A673 (cell line): ENCODE results near the gene VPS4A. TPM values are rescaled to one million over a fixed set of nuclear protein-coding genes. Genes with fewer than 3 reads are reported as not detected.

ENCODE experiments used
- BruUV-seq: library from RNA; stranded (reverse); fragments of 400-500 nt; replicated peaks from 2 replicates; lab custom pipeline; 2021; lab: Mats Ljungman, UMichigan
- CTCF ChIA-PET: fragments of 300-600 bp; sonication (Branson Sonifier 250); formaldehyde crosslinking; loops from one replicate; lab custom pipeline; 2022; ENCODE audit warnings: antibody characterized with exemption; lab: Charles Lee
- POLR2A ChIA-PET: fragments of 300-600 bp; sonication (Branson Sonifier 250); formaldehyde crosslinking; loops from one replicate; lab custom pipeline; 2022; ENCODE audit warnings: antibody characterized with exemption; ENCODE audit not compliant: low non-redundant PET; lab: Charles Lee
- DNase-seq: peaks from one replicate; pipeline ENCODE4 v3.0.0-alpha.2; 2015; ENCODE audit warnings: low spot score
- H3K27ac ChIP-seq: fragments of 200-600 bp; sonication (generic); 2 replicates; pipeline ENCODE4 v1.5.1; 2016; ENCODE audit warnings: mixed run types, low read depth, mild to moderate bottlenecking, mixed read lengths, antibody characterized with exemption, low read length; ENCODE audit not compliant: poor library complexity, severe bottlenecking
- H3K27me3 ChIP-seq: fragments of 200-600 bp; sonication (generic); replicated peaks from 2 replicates; pipeline ENCODE4 v1.6.1; 2017; ENCODE audit warnings: mixed run types, low read depth, mild to moderate bottlenecking, mixed read lengths, antibody characterized with exemption, low read length; ENCODE audit not compliant: insufficient read depth, poor library complexity
- H3K36me3 ChIP-seq: fragments of 200-600 bp; sonication (generic); 2 replicates; pipeline ENCODE4 v1.6.1; 2016; ENCODE audit warnings: mixed run types, mild to moderate bottlenecking, mixed read lengths, antibody characterized with exemption, low read length; ENCODE audit not compliant: insufficient read depth, poor library complexity, severe bottlenecking
- H3K4me1 ChIP-seq: fragments of 200-600 bp; sonication (generic); 2 replicates; pipeline ENCODE4 v1.6.1; 2017; ENCODE audit warnings: mixed run types, mild to moderate bottlenecking, mixed read lengths, antibody characterized with exemption, low read length; ENCODE audit not compliant: insufficient read depth, poor library complexity, severe bottlenecking
- H3K4me3 ChIP-seq: fragments of 200-600 bp; sonication (generic); 2 replicates; pipeline ENCODE4 v1.5.1; 2016; ENCODE audit warnings: low read depth, mixed run types, mild to moderate bottlenecking, mixed read lengths, low read length; ENCODE audit not compliant: poor library complexity, severe bottlenecking
- H3K9me3 ChIP-seq: fragments of 200-600 bp; sonication (generic); 2 replicates; pipeline ENCODE4 v1.6.1; 2016; ENCODE audit warnings: mixed run types, low read depth, mild to moderate bottlenecking, mixed read lengths, antibody characterized with exemption, low read length; ENCODE audit not compliant: poor library complexity, severe bottlenecking
- EZH2 ChIP-seq: fragments of 200-600 bp; sonication (generic); IDR thresholded peaks from 2 replicates; pipeline ENCODE4 v1.6.1; 2017; ENCODE audit warnings: borderline replicate concordance, low read depth, mild to moderate bottlenecking, mixed read lengths, antibody characterized with exemption, low read length; ENCODE audit not compliant: poor library complexity, severe bottlenecking
- intact Hi-C: fragments of 100-400 bp; cut with micrococcal nuclease; formaldehyde crosslinking; loops from one replicate; pipeline ENCODE4 v1.10.0; 2022; ENCODE audit not compliant: unreplicated experiment
- total RNA-seq: library from RNA; stranded (reverse); gene quantifications from 2 replicates; pipeline ENCODE4 v1.2.3, GENCODE V29; 2021
- TF ChIP-seq, protein P1 (sequence below): fragments of 300-800, 200-600 bp; sonication (generic); conservative IDR thresholded peaks from 2 replicates; pipeline ENCODE4 v1.5.1; 2017; ENCODE audit warnings: low read depth, mild to moderate bottlenecking, antibody characterized with exemption, low read length, moderate library complexity, mixed read lengths

Gene VPS4A
- total RNA-seq, 1 experiment from 2014 or later = 50.4 TPM

DNA sequence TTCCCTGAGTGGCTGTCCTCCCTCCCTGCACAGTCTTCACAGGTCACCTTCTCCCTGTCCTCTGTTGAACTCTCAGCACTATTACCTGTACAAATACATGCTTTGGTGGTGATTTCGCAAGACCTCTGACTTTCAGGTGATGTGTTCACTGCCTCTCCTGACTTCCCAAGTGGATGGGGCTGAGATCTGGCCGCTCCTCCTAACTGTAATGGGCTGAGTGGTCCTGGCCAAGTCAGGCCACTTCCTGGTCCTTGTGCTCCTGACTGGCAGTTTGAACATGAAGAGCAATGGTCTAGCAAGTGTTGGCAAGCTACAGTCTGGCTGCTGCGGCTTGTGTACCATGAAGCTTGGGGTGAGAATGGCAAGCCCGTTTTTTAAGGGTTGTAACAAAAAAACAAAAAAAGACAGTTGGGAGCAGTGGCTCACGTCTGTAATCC is 52.1 kb downstream of the VPS4A start:
- H3K9me3 ChIP-seq = no peaks in the 10 kb centered on the region
- DNase-seq = no peak
- peaks cover 38% of the 10 kb centered on the region for H3K36me3 ChIP-seq
- ChIA-PET CTCF (no interaction called here), POLR2A (no interaction called here)
- no peaks in the 10 kb centered on the region for H3K27me3 ChIP-seq
- H3K4me1 ChIP-seq = no peaks in the 10 kb centered on the region
- intact Hi-C loops = no loop called here
- H3K27ac ChIP-seq = no peak overlapping the region
- no TSS peak for BruUV-seq
- no peak overlapping the region for H3K4me3 ChIP-seq
- TF ChIP-seq EZH2 = no peak
- TF ChIP-seq, protein P1, sequence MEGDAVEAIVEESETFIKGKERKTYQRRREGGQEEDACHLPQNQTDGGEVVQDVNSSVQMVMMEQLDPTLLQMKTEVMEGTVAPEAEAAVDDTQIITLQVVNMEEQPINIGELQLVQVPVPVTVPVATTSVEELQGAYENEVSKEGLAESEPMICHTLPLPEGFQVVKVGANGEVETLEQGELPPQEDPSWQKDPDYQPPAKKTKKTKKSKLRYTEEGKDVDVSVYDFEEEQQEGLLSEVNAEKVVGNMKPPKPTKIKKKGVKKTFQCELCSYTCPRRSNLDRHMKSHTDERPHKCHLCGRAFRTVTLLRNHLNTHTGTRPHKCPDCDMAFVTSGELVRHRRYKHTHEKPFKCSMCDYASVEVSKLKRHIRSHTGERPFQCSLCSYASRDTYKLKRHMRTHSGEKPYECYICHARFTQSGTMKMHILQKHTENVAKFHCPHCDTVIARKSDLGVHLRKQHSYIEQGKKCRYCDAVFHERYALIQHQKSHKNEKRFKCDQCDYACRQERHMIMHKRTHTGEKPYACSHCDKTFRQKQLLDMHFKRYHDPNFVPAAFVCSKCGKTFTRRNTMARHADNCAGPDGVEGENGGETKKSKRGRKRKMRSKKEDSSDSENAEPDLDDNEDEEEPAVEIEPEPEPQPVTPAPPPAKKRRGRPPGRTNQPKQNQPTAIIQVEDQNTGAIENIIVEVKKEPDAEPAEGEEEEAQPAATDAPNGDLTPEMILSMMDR = no peak

DNA sequence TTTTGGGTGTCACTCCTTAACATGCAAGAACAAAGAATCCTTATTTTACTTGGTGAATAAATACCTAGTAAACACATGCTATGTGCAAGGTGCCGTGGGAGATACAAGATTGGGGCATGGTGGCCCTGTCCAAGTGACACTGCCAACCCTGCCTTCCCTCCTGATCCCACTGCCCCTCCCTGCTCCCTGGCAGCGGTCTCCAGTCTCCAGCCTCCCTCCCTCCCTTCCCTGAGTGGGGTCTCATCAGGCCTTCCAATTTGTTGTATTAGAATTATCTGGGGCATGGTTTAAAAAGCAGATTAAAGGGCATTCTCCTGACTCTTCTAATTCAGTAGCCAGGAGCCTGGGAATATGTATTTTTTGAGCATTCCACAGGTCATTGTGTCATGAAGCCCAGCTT is 52.9 kb downstream of the VPS4A start:
- DNase-seq = no peak
- intact Hi-C loops = no loop called here
- no peaks in the 10 kb centered on the region for H3K27me3 ChIP-seq
- TF ChIP-seq, protein P1 = no peak
- no peak for TF ChIP-seq EZH2
- no TSS peak for BruUV-seq
- no peak overlapping the region for H3K27ac ChIP-seq
- H3K4me1 ChIP-seq = no peaks in the 10 kb centered on the region
- peaks cover 46% of the 10 kb centered on the region for H3K36me3 ChIP-seq
- H3K4me3 ChIP-seq = no peak overlapping the region
- no peaks in the 10 kb centered on the region for H3K9me3 ChIP-seq
- ChIA-PET POLR2A (no interaction called here), CTCF (no interaction called here)

DNA sequence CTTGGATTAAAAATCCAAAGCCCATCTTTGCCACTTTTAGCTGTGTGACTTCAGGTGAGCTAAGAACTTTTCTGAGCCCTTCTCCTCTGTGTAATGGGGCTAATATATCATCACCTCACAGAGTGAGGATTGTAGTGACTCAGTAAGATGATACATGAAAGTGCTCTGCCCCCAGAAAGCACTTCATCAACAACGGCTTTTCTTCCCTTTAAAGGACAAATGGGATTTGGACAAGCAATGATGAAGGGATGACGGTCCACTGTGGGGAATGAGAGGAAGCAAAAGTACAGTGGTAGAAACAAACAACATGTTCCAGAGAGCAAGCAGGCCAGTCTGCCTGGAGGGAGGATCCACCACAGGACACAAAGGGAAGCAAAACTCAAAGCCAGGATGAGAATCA is 54.8 kb downstream of the VPS4A start:
- BruUV-seq = no TSS peak
- ChIA-PET CTCF (no interaction called here), POLR2A (no interaction called here)
- TF ChIP-seq, protein P1 = no peak
- TF ChIP-seq EZH2 = no peak
- Histone ChIP-seq H3K4me3 (no peak overlapping the region), H3K9me3 (no peaks in the 10 kb centered on the region), H3K27ac (no peak overlapping the region), H3K27me3 (no peaks in the 10 kb centered on the region), H3K4me1 (no peaks in the 10 kb centered on the region), H3K36me3 (peaks cover 63% of the 10 kb centered on the region)
- intact Hi-C loops = no loop called here
- no peak for DNase-seq
